ENCODE results near the gene LEFTY2. TPM values are rescaled to one million over a fixed set of nuclear protein-coding genes. Genes with fewer than 3 reads are reported as not detected.
"Not testable (repeated sequence)": the region's sequence is repeated elsewhere in the genome, so short reads cannot be mapped to it uniquely, and the experiment has no call there.

LEFTY2 gene
- polyA plus RNA-seq, 1 of the 3 experiments (the other 2 are of a cell fraction): not detected

DNA sequence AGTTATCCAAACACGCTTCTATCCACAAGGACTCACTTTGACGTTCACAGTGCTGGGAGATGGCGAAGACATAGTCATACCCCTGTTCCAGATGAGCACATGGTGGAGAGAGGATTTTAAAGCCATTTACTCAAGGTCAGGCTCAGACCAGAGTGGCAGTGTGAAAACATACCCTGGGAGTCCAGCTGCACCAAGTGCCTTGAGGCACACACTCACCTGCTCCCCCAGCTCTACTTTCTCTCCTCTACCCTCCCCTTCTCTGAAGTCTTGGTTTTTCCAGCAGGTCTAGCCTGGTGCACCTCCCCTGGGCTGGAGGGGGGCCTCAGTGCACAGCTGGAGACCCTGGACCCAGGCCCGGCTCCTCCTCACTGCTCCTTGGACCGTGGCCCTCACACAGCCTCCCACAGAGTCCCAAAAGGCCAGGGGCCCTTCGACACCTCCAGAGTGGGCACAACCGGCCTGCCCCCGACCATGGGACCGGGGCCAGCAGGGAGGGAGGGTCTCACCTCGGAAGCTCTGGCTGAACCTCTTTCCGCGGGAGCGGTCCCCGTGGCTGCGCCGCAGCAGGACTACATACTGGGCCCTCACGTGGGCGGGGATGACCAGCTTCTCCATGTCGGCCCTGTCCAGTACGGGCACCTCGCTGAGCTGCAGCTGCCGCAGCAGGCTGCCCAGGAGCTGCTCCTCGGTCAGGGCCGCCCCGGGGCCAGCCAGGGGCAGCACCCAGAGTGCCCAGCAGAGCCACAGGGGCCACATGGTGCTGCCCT is 452 bp downstream of the LEFTY2 start:
- no peak overlapping the region for H3K9ac ChIP-seq

DNA sequence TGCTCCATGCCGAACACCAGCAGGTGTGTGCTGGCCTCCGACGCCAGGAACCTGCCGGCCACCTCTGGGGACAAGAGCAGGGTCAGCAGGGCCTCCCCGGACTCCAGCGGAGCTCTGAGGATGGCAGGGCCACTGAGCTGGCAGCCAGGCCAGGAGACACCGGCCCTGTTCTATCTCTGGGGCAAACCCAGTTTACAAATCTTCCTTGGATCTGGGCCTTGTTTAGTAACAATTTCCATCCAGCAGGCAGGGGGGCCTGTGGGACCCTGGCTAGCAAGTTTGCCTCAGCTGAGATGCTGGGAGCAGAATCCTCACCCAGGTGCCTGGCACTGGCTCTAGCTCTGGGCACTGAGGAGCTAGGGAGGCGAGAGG is 1.1 kb downstream of the LEFTY2 start:
- H3K4me2 ChIP-seq; H3F3A ChIP-seq (replicated peaks; ENCODE audit: insufficient read depth); H3K4me3 ChIP-seq (ENCODE audit: low read depth in 2 of 2, low read length in 1 of 2); H3K79me2 ChIP-seq (ENCODE audit: insufficient read depth); H3K36me3 ChIP-seq (replicated peaks in 1 of 2; ENCODE audit: control insufficient read depth in 1 of 2, insufficient read depth in 2 of 2, low read length in 1 of 2); H3K9ac ChIP-seq; POLR2A ChIA-PET; H2AFZ ChIP-seq (ENCODE audit: low read depth); H3K27me3 ChIP-seq (ENCODE audit: insufficient read depth); H4K20me1 ChIP-seq (ENCODE audit: insufficient read depth); H3K27ac ChIP-seq (ENCODE audit: low read depth in 2 of 2, low read length in 1 of 2); H3K9me3 ChIP-seq; DNase-seq; H3K9me2 ChIP-seq: not testable (repeated sequence)
- CTCF ChIA-PET: interaction anchor here (2.9 kb wide), 1 partner anchor 465 kb away, joined by 15 read pairs; no protein-coding TSS in a partner anchor
- WGBS (ENCODE audit: low lambda C conversion rate): no CpG with 5 or more reads among the region's 8 CpGs
- peaks cover 0 to 19% of the 10 kb centered on the region in 2 experiments; a peak in 1 of 4 replicates for H3K4me1 ChIP-seq (ENCODE audit: control insufficient read depth in 1 of 2, insufficient read depth in 2 of 2, low read depth in 1 of 2, low read length in 1 of 2)

More for the DNA sequence above, 452 bp downstream of the LEFTY2 start:
- Histone ChIP-seq H3K27ac (ENCODE audit: low read depth in 2 of 2, low read length in 1 of 2) (peak overlapping the region in 1 of 2 experiments; percentile 29; a peak in 1 of 4 replicates), H3K79me2 (ENCODE audit: insufficient read depth) (no peaks in the 10 kb centered on the region), H3K9me3 (no peaks in the 10 kb centered on the region), H3K27me3 (ENCODE audit: insufficient read depth) (no peaks in the 10 kb centered on the region), H3K9me2 (no peaks in the 10 kb centered on the region), H4K20me1 (ENCODE audit: insufficient read depth) (no peaks in the 10 kb centered on the region), H3F3A (replicated peaks; ENCODE audit: insufficient read depth) (no peaks in the 10 kb centered on the region), H3K4me1 (ENCODE audit: control insufficient read depth in 1 of 2, insufficient read depth in 2 of 2, low read depth in 1 of 2, low read length in 1 of 2) (peaks cover 0 to 19% of the 10 kb centered on the region in 2 experiments; a peak in 1 of 4 replicates), H3K36me3 (replicated peaks in 1 of 2; ENCODE audit: control insufficient read depth in 1 of 2, insufficient read depth in 2 of 2, low read length in 1 of 2) (no peaks in the 10 kb centered on the region), H3K4me3 (ENCODE audit: low read depth in 2 of 2, low read length in 1 of 2) (no peak overlapping the region), H3K4me2 (no peak overlapping the region), H2AFZ (ENCODE audit: low read depth) (no peak overlapping the region)
- POLR2A ChIA-PET: no interaction called here
- DNase-seq: no peak
- CTCF ChIA-PET: interaction anchor here (0.7 to 2.9 kb wide), 6 partner anchors 10 to 466 kb away, joined by 3 to 15 read pairs (median 4); no protein-coding TSS in a partner anchor
- TF ChIP-seq TCF12 (IDR thresholded peaks at IDR 0.05) (no peak), RFX5 (IDR thresholded peaks at IDR 0.05; ENCODE audit: low read length) (no peak), NFIC (IDR thresholded peaks at IDR 0.05; ENCODE audit: borderline replicate concordance) (no peak), EP300 (IDR thresholded peaks at IDR 0.05; ENCODE audit: borderline replicate concordance in 1 of 2, low read depth in 1 of 2, low read length in 1 of 2) (no peak), FOXJ3 (CRISPR knock-in tag; IDR thresholded peaks at IDR 0.05) (no peak), FOXM1 (IDR thresholded peaks at IDR 0.05; ENCODE audit: low read depth) (no peak), TAF1 (IDR thresholded peaks at IDR 0.05; ENCODE audit: borderline replicate concordance, low read depth, low read length) (no peak), GATA2 (CRISPR knock-in tag; IDR thresholded peaks at IDR 0.05) (no peak), EZH2phosphoT487 (IDR thresholded peaks at IDR 0.05; ENCODE audit: borderline replicate concordance, low read depth) (no peak)
- TF ChIP-seq, protein P1, sequence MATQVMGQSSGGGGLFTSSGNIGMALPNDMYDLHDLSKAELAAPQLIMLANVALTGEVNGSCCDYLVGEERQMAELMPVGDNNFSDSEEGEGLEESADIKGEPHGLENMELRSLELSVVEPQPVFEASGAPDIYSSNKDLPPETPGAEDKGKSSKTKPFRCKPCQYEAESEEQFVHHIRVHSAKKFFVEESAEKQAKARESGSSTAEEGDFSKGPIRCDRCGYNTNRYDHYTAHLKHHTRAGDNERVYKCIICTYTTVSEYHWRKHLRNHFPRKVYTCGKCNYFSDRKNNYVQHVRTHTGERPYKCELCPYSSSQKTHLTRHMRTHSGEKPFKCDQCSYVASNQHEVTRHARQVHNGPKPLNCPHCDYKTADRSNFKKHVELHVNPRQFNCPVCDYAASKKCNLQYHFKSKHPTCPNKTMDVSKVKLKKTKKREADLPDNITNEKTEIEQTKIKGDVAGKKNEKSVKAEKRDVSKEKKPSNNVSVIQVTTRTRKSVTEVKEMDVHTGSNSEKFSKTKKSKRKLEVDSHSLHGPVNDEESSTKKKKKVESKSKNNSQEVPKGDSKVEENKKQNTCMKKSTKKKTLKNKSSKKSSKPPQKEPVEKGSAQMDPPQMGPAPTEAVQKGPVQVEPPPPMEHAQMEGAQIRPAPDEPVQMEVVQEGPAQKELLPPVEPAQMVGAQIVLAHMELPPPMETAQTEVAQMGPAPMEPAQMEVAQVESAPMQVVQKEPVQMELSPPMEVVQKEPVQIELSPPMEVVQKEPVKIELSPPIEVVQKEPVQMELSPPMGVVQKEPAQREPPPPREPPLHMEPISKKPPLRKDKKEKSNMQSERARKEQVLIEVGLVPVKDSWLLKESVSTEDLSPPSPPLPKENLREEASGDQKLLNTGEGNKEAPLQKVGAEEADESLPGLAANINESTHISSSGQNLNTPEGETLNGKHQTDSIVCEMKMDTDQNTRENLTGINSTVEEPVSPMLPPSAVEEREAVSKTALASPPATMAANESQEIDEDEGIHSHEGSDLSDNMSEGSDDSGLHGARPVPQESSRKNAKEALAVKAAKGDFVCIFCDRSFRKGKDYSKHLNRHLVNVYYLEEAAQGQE (IDR thresholded peaks at IDR 0.05; ENCODE audit: low read depth, low read length): no peak
- TF ChIP-seq, protein P2, sequence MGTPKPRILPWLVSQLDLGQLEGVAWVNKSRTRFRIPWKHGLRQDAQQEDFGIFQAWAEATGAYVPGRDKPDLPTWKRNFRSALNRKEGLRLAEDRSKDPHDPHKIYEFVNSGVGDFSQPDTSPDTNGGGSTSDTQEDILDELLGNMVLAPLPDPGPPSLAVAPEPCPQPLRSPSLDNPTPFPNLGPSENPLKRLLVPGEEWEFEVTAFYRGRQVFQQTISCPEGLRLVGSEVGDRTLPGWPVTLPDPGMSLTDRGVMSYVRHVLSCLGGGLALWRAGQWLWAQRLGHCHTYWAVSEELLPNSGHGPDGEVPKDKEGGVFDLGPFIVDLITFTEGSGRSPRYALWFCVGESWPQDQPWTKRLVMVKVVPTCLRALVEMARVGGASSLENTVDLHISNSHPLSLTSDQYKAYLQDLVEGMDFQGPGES (IDR thresholded peaks at IDR 0.05; ENCODE audit: low read depth, low read length): no peak
- TF ChIP-seq, protein P3, sequence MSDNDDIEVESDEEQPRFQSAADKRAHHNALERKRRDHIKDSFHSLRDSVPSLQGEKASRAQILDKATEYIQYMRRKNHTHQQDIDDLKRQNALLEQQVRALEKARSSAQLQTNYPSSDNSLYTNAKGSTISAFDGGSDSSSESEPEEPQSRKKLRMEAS (IDR thresholded peaks at IDR 0.05; ENCODE audit: low read depth): no peak
- TF ChIP-seq, protein P4, sequence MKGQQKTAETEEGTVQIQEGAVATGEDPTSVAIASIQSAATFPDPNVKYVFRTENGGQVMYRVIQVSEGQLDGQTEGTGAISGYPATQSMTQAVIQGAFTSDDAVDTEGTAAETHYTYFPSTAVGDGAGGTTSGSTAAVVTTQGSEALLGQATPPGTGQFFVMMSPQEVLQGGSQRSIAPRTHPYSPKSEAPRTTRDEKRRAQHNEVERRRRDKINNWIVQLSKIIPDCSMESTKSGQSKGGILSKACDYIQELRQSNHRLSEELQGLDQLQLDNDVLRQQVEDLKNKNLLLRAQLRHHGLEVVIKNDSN (IDR thresholded peaks at IDR 0.05; ENCODE audit: borderline replicate concordance, low read depth): no peak
- TF ChIP-seq, protein P5, sequence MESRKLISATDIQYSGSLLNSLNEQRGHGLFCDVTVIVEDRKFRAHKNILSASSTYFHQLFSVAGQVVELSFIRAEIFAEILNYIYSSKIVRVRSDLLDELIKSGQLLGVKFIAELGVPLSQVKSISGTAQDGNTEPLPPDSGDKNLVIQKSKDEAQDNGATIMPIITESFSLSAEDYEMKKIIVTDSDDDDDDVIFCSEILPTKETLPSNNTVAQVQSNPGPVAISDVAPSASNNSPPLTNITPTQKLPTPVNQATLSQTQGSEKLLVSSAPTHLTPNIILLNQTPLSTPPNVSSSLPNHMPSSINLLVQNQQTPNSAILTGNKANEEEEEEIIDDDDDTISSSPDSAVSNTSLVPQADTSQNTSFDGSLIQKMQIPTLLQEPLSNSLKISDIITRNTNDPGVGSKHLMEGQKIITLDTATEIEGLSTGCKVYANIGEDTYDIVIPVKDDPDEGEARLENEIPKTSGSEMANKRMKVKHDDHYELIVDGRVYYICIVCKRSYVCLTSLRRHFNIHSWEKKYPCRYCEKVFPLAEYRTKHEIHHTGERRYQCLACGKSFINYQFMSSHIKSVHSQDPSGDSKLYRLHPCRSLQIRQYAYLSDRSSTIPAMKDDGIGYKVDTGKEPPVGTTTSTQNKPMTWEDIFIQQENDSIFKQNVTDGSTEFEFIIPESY (IDR thresholded peaks at IDR 0.05; ENCODE audit: borderline replicate concordance, low read depth): no peak
- WGBS (ENCODE audit: low lambda C conversion rate): 92% methylated on average over 4 of the region's 25 CpGs

Data from SK-N-SH (cell line).